ENCODE data around the gene FUT9. TPM values are rescaled to one million over a fixed set of nuclear protein-coding genes. Genes with fewer than 3 reads are reported as not detected.

The FUT9 gene
- total and polyA plus RNA-seq, 10 of the 15 experiments (the other 5 are each of a cell fraction or from before 2014, with no cell fraction given): not detected

GRCh38 chr6:95991906-95992305, 23.9 kb upstream of the FUT9 start (continued):
- TF ChIP-seq SRF (IDR thresholded peaks at IDR 0.05; ENCODE audit: low read depth in 2 of 2, low read length in 2 of 2) (no peak), ATF2 (IDR thresholded peaks at IDR 0.05; ENCODE audit: low read length) (no peak), CEBPZ (IDR thresholded peaks at IDR 0.05; ENCODE audit: low read depth, low read length) (no peak), GATAD2B (conservative IDR thresholded peaks at IDR 0.05; ENCODE audit: low read depth) (no peak), NRF1 (conservative IDR thresholded peaks at IDR 0.05; ENCODE audit: low read depth, low read length) (no peak), PML (IDR thresholded peaks at IDR 0.05; ENCODE audit: low read length) (no peak)

- in situ Hi-C loops (cut with MboI) (no loop called here), intact Hi-C loops (cut with micrococcal nuclease; ENCODE audit: unreplicated experiment) (no loop called here)
- WGBS (ENCODE audit: insufficient coverage, insufficient replicate concordance, low lambda C conversion rate, missing lambda C conversion rate): 18% methylated on average over 4 of the region's 4 CpGs
- DNase-seq (ENCODE audit: low read depth, low spot score): no peak
- CTCF ChIA-PET: no interaction called here
- no peaks in the 10 kb centered on the region for H3K27me3 ChIP-seq (replicated peaks in 1 of 2; ENCODE audit: control insufficient read depth in 2 of 2, insufficient read depth in 2 of 2, low read length in 1 of 2)
- H3K9ac ChIP-seq (ENCODE audit: control insufficient read depth, insufficient read depth, low read length): no peak overlapping the region
- RAD21 ChIA-PET (ENCODE audit: unreplicated experiment): interaction anchor here (0.6 kb wide), 1 partner anchor 10 kb away, joined by 3 read pairs; no protein-coding TSS in a partner anchor
- H3K36me3 ChIP-seq (ENCODE audit: control insufficient read depth in 2 of 2, insufficient read depth in 2 of 2, low read length in 1 of 2): no peaks in the 10 kb centered on the region
- no TSS peak for BruUV-seq (replicated peaks)
- H3K27ac ChIP-seq (ENCODE audit: control insufficient read depth, insufficient read depth): no peak overlapping the region
- no peaks in the 10 kb centered on the region for H3K9me3 ChIP-seq (replicated peaks; ENCODE audit: control insufficient read depth, insufficient read depth, low read length)
- POLR2A ChIA-PET: no interaction called here
- no peak for FAIRE-seq
- no peak overlapping the region for H2AFZ ChIP-seq (ENCODE audit: control insufficient read depth, low read depth, low read length)
- H3K79me2 ChIP-seq (ENCODE audit: control insufficient read depth, insufficient read depth, low read length): no peaks in the 10 kb centered on the region
- no peak for ATAC-seq
- TF ChIP-seq PBX3 (IDR thresholded peaks at IDR 0.05; ENCODE audit: insufficient replicate concordance, low read depth, low read length) (no peak), GABPA (IDR thresholded peaks at IDR 0.05; ENCODE audit: low read depth) (no peak), SREBF1 (IDR thresholded peaks at IDR 0.05; ENCODE audit: low read length) (no peak), NR2F1 (conservative IDR thresholded peaks at IDR 0.05) (no peak), SPI1 (IDR thresholded peaks at IDR 0.05; ENCODE audit: borderline replicate concordance, insufficient read depth, low read depth, low read length) (no peak)
- SMC1A ChIA-PET (ENCODE audit: uncharacterized antibody, unreplicated experiment): no interaction called here
- no peak overlapping the region for H3K4me3 ChIP-seq
- H3K4me1 ChIP-seq (ENCODE audit: control insufficient read depth, insufficient read depth, low read length): no peaks in the 10 kb centered on the region
- no peaks in the 10 kb centered on the region; the same call in 1 of the 2 replicates for H4K20me1 ChIP-seq (ENCODE audit: control insufficient read depth, insufficient read depth)
- no peak overlapping the region for H3K4me2 ChIP-seq (ENCODE audit: control insufficient read depth, insufficient read depth)
Measured at GRCh38 chr6:95994151-95994550, 21.6 kb upstream of the FUT9 start.

All from GM12878 (cell line).